Activated B cell treated with CpG ODN at 0.5 μM for 24 hours (primary cell): ENCODE results near the gene LRRC71. TPM values are rescaled to one million over a fixed set of nuclear protein-coding genes. Genes with fewer than 3 reads are reported as not detected.

ENCODE experiments used
- ATAC-seq: fragments of 200-7000 bp; cut with Tn5 transposase; one replicate; pipeline ENCODE4 v1.10.0; 2021; ENCODE audit warnings: low read depth, mild to moderate bottlenecking, moderate library complexity
- CTCF ChIA-PET: fragments of 350-600 bp; sonication (Branson Sonifier 250); formaldehyde crosslinking; loops from one replicate; lab custom pipeline; 2021; ENCODE audit warnings: antibody characterized with exemption; lab: Charles Lee
- POLR2A ChIA-PET: fragments of 350-600 bp; sonication (Branson Sonifier 250); formaldehyde crosslinking; loops from one replicate; lab custom pipeline; 2021; ENCODE audit warnings: antibody characterized with exemption; lab: Charles Lee
- DNase-seq: peaks from one replicate; pipeline ENCODE4 v3.0.0; 2022
- H3K27ac Mint-ChIP-seq: one replicate; pipeline ENCODE4 v1.8.0; 2020; ENCODE audit warnings: mixed read lengths
- H3K27me3 Mint-ChIP-seq: one replicate; pipeline ENCODE4 v1.8.0; 2021; ENCODE audit warnings: mixed read lengths
- H3K36me3 Mint-ChIP-seq: one replicate; pipeline ENCODE4 v1.8.0; 2021; ENCODE audit warnings: low read depth, mixed read lengths
- H3K4me1 Mint-ChIP-seq: one replicate; pipeline ENCODE4 v1.8.0; 2021; ENCODE audit warnings: mixed read lengths
- H3K4me3 Mint-ChIP-seq: one replicate; pipeline ENCODE4 v1.8.0; 2020; ENCODE audit warnings: mild to moderate bottlenecking, mixed read lengths
- H3K9me3 Mint-ChIP-seq: one replicate; pipeline ENCODE4 v1.8.0; 2020; ENCODE audit warnings: mixed read lengths
- intact Hi-C: fragments of 100-400 bp; cut with micrococcal nuclease; formaldehyde crosslinking; loops from one replicate; pipeline ENCODE4 v1.15.1; 2024
- total RNA-seq: library from RNA; stranded (reverse); gene quantifications from 2 replicates; pipeline ENCODE4 v1.2.3, GENCODE V29; 2022
- TF ChIP-seq, protein P1 (sequence below): fragments of 200-600 bp; IDR thresholded peaks from one replicate; pipeline ENCODE4 v1.8.0; 2022; ENCODE audit warnings: antibody characterized with exemption, mild to moderate bottlenecking

LRRC71 gene
- total RNA-seq, 1 donor from 2014 or later: not detected

DNA sequence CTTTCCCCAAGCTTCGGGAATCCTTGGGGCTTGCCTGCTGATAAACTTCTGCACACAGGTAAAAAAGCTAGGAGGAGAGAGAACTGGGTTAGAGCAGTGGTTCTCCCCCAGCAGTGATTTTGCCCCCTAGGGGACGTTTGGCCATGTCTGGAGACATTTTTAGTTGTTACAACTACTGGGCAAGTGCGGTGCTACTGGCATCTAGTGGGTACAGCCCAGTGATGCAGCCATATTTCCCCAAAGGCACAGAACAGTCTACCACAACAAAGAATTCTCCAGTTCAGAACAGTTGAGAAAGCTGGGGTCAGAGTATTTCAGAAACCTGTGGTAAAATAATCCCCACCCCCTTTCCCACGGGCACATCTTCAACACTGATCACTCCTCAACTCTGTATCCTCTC, 41.3 kb downstream of the LRRC71 start:
- Mint-ChIP-seq H3K9me3 (peaks cover 2% of the 10 kb centered on the region), H3K27me3 (no peaks in the 10 kb centered on the region), H3K4me3 (no peak overlapping the region), H3K36me3 (no peaks in the 10 kb centered on the region), H3K27ac (no peak overlapping the region), H3K4me1 (peaks cover 20% of the 10 kb centered on the region)
- ATAC-seq (peak; percentile 28), DNase-seq (no peak)
- intact Hi-C loops: no loop called here
- CTCF ChIA-PET: interaction anchor here (0.7 kb wide), 1 partner anchor 154 kb away, joined by 3 read pairs; no protein-coding TSS in a partner anchor
- POLR2A ChIA-PET: no interaction called here
- TF ChIP-seq, protein P1, sequence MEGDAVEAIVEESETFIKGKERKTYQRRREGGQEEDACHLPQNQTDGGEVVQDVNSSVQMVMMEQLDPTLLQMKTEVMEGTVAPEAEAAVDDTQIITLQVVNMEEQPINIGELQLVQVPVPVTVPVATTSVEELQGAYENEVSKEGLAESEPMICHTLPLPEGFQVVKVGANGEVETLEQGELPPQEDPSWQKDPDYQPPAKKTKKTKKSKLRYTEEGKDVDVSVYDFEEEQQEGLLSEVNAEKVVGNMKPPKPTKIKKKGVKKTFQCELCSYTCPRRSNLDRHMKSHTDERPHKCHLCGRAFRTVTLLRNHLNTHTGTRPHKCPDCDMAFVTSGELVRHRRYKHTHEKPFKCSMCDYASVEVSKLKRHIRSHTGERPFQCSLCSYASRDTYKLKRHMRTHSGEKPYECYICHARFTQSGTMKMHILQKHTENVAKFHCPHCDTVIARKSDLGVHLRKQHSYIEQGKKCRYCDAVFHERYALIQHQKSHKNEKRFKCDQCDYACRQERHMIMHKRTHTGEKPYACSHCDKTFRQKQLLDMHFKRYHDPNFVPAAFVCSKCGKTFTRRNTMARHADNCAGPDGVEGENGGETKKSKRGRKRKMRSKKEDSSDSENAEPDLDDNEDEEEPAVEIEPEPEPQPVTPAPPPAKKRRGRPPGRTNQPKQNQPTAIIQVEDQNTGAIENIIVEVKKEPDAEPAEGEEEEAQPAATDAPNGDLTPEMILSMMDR: no peak

DNA sequence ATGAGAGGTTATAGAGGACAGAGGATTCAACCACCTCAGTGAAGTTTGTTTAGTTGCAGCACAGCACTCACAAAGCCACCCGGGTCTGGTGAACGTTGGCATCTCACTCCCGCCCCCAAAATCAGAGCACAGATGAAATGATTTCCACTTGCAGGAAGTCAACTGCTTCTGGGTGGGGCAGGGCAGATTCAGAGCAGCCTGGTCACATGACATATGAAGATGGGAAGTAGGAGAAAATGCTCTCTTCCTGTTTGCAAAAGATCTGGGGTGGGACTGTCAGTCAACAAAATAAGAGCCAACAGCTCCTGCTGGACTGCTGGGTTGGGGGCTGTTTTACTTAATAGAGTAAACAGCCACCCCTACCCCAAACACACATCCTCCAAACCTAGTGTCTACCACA, 43.2 kb downstream of the LRRC71 start:
- ATAC-seq: peak; percentile 52
- POLR2A ChIA-PET: no interaction called here
- CTCF ChIA-PET: no interaction called here
- H3K9me3 Mint-ChIP-seq: peaks cover 2% of the 10 kb centered on the region
- H3K4me3 Mint-ChIP-seq: peak overlapping the region; percentile 15
- TF ChIP-seq, protein P1: no peak
- intact Hi-C loops: no loop called here
- H3K4me1 Mint-ChIP-seq: peaks cover 20% of the 10 kb centered on the region
- H3K27ac Mint-ChIP-seq: no peak overlapping the region
- no peaks in the 10 kb centered on the region for H3K36me3 Mint-ChIP-seq
- no peak for DNase-seq
- peaks cover 10% of the 10 kb centered on the region for H3K27me3 Mint-ChIP-seq

DNA sequence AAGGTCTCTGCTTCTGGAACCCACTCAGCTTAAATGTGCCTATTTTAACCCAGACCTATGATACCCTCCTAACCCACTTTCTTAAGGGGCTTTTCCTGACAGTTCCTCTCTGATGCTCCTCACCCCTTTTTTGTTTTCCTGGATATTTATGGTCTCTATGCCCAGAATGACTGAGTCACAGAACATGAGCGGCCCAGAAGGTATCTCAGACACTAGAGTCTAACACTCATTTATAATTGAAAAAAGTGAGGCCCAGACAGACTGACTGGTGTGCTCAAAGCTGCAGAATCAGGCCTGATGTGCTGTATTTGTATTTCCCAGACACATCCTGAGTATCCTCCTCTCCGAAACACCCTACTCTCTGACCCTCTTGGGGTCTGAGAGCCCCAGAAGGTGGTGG, 44.0 kb downstream of the LRRC71 start:
- TF ChIP-seq, protein P1: no peak
- H3K4me3 Mint-ChIP-seq: no peak overlapping the region
- H3K27me3 Mint-ChIP-seq: peaks cover 14% of the 10 kb centered on the region
- DNase-seq (no peak), ATAC-seq (no peak)
- CTCF ChIA-PET: no interaction called here
- peaks cover 18% of the 10 kb centered on the region for H3K4me1 Mint-ChIP-seq
- peaks cover 2% of the 10 kb centered on the region for H3K9me3 Mint-ChIP-seq
- no peaks in the 10 kb centered on the region for H3K36me3 Mint-ChIP-seq
- intact Hi-C loops: no loop called here
- H3K27ac Mint-ChIP-seq: no peak overlapping the region
- POLR2A ChIA-PET: no interaction called here

DNA sequence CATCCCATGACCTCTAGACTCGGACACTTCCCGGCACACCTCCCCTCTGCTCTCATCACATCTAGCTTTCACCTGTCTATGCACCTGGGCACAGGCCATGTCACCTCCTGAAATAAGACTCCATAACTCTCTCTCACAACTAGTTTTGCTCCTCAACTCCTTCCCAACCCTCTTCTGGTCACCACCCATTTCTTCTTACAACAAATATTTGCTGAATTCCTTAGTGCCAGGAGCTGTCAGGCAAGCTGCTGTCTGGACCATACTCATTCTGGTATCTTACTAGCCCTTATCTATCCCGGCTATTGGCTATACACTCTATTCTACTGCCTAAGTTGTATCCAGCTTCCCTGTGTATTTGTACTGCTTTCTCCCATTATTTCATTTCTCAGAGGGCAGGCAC, 49.1 kb downstream of the LRRC71 start:
- intact Hi-C loops: no loop called here
- no peak overlapping the region for H3K4me3 Mint-ChIP-seq
- TF ChIP-seq, protein P1: no peak
- ChIA-PET CTCF (no interaction called here), POLR2A (no interaction called here)
- no peak for ATAC-seq
- H3K27me3 Mint-ChIP-seq: peaks cover 28% of the 10 kb centered on the region
- H3K36me3 Mint-ChIP-seq: no peaks in the 10 kb centered on the region
- no peak overlapping the region for H3K27ac Mint-ChIP-seq
- H3K9me3 Mint-ChIP-seq: no peaks in the 10 kb centered on the region
- DNase-seq: no peak
- no peaks in the 10 kb centered on the region for H3K4me1 Mint-ChIP-seq

DNA sequence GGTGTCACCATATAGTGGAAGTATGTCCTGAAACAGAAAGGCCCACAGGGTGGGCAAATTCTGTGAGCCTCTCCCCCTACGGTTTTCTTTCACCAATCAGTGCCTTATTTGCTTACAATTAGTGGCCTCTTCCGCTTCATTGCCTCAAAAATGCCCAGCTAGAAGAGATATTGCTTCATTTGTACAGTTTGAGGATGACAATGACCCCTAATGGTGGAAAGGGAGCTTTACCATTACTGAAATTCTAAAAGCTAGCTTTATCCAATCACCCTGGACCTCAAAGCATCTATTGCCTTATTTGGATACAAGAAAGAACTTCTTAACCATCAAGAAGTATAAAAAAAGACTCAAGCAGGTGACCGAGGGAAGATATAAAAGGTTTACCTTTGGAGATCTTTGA, 49.6 kb downstream of the LRRC71 start:
- ChIA-PET CTCF (no interaction called here), POLR2A (no interaction called here)
- Mint-ChIP-seq H3K9me3 (no peaks in the 10 kb centered on the region), H3K4me3 (no peak overlapping the region), H3K27ac (no peak overlapping the region), H3K36me3 (no peaks in the 10 kb centered on the region), H3K4me1 (no peaks in the 10 kb centered on the region), H3K27me3 (peaks cover 28% of the 10 kb centered on the region)
- intact Hi-C loops: no loop called here
- DNase-seq (no peak), ATAC-seq (no peak)
- TF ChIP-seq, protein P1: no peak
